ENCODE data around the gene DNAJC1. TPM values are rescaled to one million over a fixed set of nuclear protein-coding genes. Genes with fewer than 3 reads are reported as not detected.
A peak's percentile ranks its signal among the peaks of the same experiment; 100 is the strongest.

Gene DNAJC1
- total RNA-seq, 1 experiment from 2014 or later, result 13.2 TPM

- no peaks in the 10 kb centered on the region for H3K9me3 Mint-ChIP-seq
- peaks cover 54% of the 10 kb centered on the region for H3K4me1 Mint-ChIP-seq
- no peaks in the 10 kb centered on the region for H3K27me3 Mint-ChIP-seq (ENCODE audit: low read depth)
- no peak for TF ChIP-seq ATF3 (CRISPR knock-in tag; conservative IDR thresholded peaks at IDR 0.05)
- peak; percentile 78; the same call in 1 of the 2 replicates for TF ChIP-seq ZNF423 (CRISPR knock-in tag; IDR thresholded peaks at IDR 0.05)
- ChIA-PET CTCF (interaction anchor here (0.6 to 1.6 kb wide), 6 partner anchors 19 to 261 kb away, joined by 3 to 5 read pairs (median 3); no protein-coding TSS in a partner anchor), POLR2A (interaction anchor here (0.5 kb wide), 1 partner anchor 239 kb away, joined by 3 read pairs; no protein-coding TSS in a partner anchor)
- no peak overlapping the region for H3K4me3 Mint-ChIP-seq
- H3K36me3 Mint-ChIP-seq, result no peaks in the 10 kb centered on the region
- H3K27ac Mint-ChIP-seq, result peak overlapping the region; percentile 54; the same call in 1 of the 2 replicates
- peak; percentile 7 for ATAC-seq
- DNase-seq (ENCODE audit: low spot score), result no peak
These were observed 245.3 kb downstream of the DNAJC1 start for GRCh38 chr10:21758239-21758638.

GRCh38 chr10:21757185-21757901, 246.2 kb downstream of the DNAJC1 start:
- H3K27ac Mint-ChIP-seq, result peak overlapping the region; percentile 63
- DNase-seq (ENCODE audit: low spot score) (peak; percentile 44), ATAC-seq (peak; percentile 69)
- H3K9me3 Mint-ChIP-seq, result no peaks in the 10 kb centered on the region
- no peaks in the 10 kb centered on the region for H3K27me3 Mint-ChIP-seq (ENCODE audit: low read depth)
- ChIA-PET POLR2A (no interaction called here), CTCF (interaction anchor here (0.8 to 1.2 kb wide), 5 partner anchors 25 to 262 kb away, joined by 3 to 9 read pairs (median 4); no protein-coding TSS in a partner anchor)
- no peak overlapping the region for H3K4me3 Mint-ChIP-seq
- H3K36me3 Mint-ChIP-seq, result no peaks in the 10 kb centered on the region
- H3K4me1 Mint-ChIP-seq, result peaks cover 60% of the 10 kb centered on the region
- TF ChIP-seq ZNF317 (CRISPR knock-in tag; IDR thresholded peaks at IDR 0.05; ENCODE audit: borderline replicate concordance, low read depth) (no peak), FOXJ3 (CRISPR knock-in tag; IDR thresholded peaks at IDR 0.05; ENCODE audit: borderline replicate concordance) (no peak), PREB (CRISPR knock-in tag; IDR thresholded peaks at IDR 0.05; ENCODE audit: borderline replicate concordance) (no peak), AR (CRISPR knock-in tag; IDR thresholded peaks at IDR 0.05) (no peak), ZNF263 (CRISPR knock-in tag; IDR thresholded peaks at IDR 0.05; ENCODE audit: low read depth) (no peak), PRRX2 (CRISPR knock-in tag; IDR thresholded peaks at IDR 0.05) (no peak), AFF4 (CRISPR knock-in tag; IDR thresholded peaks at IDR 0.05; ENCODE audit: borderline replicate concordance) (no peak), ZNF425 (CRISPR knock-in tag; conservative IDR thresholded peaks at IDR 0.05) (no peak), TEAD4 (CRISPR knock-in tag; IDR thresholded peaks at IDR 0.05) (no peak), ELF4 (CRISPR knock-in tag; IDR thresholded peaks at IDR 0.05; ENCODE audit: low read depth) (no peak), GRHL2 (CRISPR knock-in tag; IDR thresholded peaks at IDR 0.05; ENCODE audit: insufficient replicate concordance, severe bottlenecking) (no peak), CTCF (IDR thresholded peaks at IDR 0.05) (no peak), FOXP4 (CRISPR knock-in tag; IDR thresholded peaks at IDR 0.05) (no peak)

All from WTC11 (cell line).